ENCODE results near the gene FAM117A.

The FAM117A gene, protein sequence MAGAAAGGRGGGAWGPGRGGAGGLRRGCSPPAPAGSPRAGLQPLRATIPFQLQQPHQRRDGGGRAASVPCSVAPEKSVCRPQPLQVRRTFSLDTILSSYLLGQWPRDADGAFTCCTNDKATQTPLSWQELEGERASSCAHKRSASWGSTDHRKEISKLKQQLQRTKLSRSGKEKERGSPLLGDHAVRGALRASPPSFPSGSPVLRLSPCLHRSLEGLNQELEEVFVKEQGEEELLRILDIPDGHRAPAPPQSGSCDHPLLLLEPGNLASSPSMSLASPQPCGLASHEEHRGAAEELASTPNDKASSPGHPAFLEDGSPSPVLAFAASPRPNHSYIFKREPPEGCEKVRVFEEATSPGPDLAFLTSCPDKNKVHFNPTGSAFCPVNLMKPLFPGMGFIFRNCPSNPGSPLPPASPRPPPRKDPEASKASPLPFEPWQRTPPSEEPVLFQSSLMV

GRCh38 chr17:49763735-49764558 is at the start of gene FAM117A:
FAM117A (minus strand) TSS chr17:49764131; CDS start chr17:49764087, 44 bp downstream.
- DNase-seq = peak; percentile 97

DNA sequence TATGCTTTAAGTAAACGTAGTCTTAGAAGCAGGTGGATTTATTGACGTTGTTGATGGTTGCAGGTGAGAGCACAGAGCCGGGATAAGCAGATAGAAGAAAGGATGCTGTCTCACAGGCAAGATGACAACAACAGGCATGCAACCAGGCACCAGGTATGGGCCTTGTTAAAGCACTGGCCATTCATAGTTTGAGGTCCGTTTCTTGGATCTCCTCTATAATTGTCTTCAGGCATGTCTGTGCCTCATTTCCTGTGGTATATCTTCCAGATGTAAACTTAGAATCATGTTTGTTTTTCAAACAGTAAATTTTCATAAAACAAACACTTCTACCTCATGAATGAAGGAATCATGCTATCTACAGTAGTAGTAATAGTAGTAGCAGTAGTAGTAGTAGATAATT is 45.1 kb upstream of the FAM117A start:
- no peak for DNase-seq

DNA sequence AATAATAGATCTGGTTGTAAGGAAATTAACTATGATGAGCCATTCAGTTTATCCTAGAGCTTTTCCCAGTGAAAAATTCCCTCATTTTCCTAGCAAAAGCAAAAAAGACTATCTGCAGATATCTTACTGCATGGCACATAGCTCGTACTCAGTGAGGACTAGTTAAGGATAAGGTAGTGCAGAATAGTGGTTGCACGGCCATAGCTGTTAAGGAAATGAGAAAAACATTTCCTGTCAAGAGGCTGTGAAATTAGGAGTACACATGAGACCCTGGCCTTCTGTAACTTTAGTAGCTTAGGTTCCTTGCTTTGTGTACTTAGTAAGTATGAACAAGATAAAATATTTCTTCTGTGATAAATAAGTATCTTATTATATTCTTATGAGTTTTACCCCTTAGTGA is 34.8 kb upstream of the FAM117A start:
- no peak for DNase-seq

DNA sequence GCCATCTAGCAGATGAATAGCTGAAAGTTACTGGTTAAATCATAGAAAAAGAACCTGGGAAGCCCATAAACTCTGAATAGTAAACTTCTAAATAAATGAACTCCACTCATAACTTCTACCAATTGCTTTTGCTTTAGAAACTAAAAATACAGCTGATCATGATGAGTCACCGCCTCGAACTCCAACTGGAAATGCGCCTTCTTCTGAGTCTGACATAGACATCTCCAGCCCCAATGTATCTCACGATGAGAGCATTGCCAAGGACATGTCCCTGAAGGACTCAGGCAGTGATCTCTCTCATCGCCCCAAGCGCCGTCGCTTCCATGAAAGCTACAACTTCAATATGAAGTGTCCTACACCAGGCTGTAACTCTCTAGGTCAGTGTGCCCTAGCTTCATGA is 34.3 kb upstream of the FAM117A start:
- no peak for DNase-seq

DNA sequence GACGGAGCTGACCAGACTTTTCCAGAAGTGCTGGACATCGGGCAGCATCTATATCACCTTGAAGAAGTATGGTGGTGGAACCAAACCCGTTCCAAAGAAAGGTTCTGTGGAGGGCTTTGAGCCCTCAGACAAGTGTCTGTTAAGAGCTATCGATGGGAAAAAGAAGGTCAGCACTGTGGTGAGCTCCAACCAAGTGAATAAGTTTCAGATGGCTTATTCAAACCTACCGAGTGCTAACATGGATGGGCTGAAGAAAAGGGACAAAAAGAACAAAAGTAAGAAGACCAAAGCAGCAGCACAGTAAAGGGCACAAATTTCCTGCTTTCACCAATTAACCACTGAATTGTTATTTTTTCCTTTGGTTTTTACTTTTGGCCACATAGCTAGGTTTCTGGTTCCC is 31.4 kb upstream of the FAM117A start:
- no peak for DNase-seq

DNA sequence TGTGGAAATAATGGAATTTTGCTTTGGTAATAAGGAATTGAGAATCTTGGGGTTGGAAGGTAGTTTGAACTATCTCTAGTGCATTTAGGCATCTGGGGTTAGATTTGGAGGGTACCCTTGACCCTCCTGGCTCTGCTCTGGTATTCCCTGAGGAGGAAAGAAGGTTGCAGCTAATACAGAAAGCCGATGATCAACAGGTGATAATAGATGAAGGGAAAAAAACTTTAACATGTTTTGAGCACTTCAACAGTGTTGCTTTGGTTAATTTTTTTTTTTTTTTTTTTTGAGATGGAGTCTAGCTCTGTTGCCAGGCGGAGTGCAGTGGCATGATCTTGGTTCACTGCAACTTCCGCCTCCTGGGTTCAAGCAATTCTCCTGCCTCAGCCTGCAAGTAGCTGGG is 29.4 kb upstream of the FAM117A start:
- no peak for DNase-seq

DNA sequence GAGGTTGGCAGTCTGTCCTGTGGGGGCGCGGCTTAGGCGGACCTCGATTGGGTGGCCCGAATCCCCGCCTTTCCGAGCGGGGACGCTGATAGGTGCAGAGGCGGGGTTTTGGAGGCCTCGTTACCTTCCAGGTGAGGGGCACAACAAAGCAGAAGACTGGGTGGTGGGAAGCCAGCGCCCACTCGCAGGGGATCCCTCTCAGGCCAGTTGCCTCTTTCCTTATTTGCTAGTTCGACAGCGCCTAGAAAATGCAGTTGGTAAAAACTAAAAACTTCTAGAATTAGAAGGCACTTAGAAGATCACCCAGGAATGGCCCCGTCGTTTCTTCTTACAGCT is 25.3 kb upstream of the FAM117A start:
- DNase-seq = no peak

GRCh38 chr17:49788478-49789242 is 24.7 kb upstream of the FAM117A start, which contains the start of gene KAT7:
KAT7 (plus strand) TSS chr17:49788681; CDS start chr17:49788835, 154 bp downstream.
- peak; percentile 100 for DNase-seq

DNA sequence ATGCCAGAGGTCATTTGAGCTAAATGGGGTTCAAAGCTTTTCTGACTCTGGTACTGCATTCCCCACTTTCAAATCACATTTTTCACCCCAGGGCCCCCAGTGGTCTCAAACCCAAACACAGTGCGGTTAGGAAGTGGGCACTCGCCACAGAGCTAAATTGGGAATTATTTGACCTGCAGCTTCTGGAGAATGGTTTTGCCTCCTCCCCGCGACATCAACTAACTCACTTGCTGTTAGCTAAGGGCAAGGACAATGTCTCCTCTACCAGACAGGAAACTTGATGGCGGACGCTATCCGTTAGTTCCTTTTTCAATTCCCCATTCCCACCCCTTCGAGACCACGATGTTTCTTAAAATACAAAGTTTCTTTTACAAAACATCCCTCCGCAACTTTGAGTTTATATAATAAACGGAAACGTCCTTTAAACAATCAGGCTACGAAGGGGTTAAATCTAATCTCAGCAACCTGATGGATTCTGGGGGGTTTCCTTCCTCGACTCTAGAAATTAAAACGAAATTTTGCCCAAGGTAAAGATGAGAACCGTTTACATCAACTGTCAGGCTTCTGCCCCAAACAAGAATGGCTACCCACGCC is 24.1 kb upstream of the FAM117A start:
- DNase-seq = peak; percentile 50

GRCh38 chr17:49784636-49785035 is 20.7 kb upstream of the FAM117A start:
- no peak for DNase-seq

- DNase-seq = no peak
These were observed 19.9 kb upstream of the FAM117A start for GRCh38 chr17:49783791-49784190.

DNA sequence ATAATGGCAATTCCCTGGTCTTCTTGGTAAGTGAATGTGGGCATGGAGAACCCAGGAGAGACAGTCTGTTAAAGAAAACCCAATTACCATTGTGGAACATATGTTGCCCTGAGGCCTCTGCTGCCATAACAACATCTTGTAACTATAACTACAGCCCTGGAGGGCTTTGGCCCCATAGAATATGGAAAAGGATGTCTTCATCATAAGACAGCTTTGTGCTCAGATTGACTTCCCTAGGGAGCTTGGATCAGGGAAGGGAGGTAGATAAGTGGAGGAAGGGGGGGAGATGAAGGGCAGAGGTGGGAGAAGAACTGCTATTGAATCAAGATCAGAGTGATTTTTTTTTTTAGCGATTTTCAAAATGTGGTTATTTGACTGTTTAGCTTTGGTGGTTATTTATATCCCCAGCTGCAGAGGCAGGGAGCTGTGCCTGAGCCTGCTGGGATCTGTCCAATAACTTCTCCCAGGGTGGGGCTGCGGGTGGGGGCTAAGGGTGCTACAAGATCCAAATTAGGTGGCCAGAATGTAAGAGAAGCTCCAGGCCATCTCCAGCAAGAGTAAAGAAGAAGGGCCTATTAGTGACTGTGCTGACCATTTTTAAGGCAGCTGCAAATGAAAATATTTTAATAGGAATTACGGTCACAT is 19.3 kb upstream of the FAM117A start:
- DNase-seq = no peak

- peak; percentile 74 for DNase-seq
These were observed 15.9 kb upstream of the FAM117A start for GRCh38 chr17:49779739-49780231.

- no peak for DNase-seq
These were observed 15.3 kb upstream of the FAM117A start for GRCh38 chr17:49779156-49779738.

DNA sequence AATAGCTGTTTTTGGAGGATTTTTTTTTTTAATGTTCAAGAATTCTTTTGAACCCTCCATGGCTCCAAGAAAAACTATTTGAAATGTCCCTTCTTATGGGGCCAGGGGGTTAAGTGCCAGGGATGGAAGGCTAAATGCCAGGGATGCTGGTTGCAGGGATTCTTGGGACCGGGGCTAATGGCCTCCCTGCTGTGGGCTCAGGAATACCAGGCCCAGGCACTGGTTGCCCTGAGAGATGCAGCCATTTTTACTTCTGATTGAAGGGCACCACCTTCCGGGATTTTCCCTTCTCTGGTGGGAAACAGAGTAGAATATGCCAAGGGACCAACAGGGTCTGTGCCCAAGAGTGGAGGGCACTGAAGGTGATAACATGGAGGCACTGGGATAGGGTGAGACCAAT is 13.6 kb upstream of the FAM117A start:
- no peak for DNase-seq

GRCh38 chr17:49776551-49777300 is 12.8 kb upstream of the FAM117A start:
- peak; percentile 31 for DNase-seq

GRCh38 chr17:49775546-49776260 is 11.8 kb upstream of the FAM117A start:
- no peak for DNase-seq

- DNase-seq = no peak
These were observed 3.1 kb upstream of the FAM117A start for GRCh38 chr17:49766918-49767530.

DNA sequence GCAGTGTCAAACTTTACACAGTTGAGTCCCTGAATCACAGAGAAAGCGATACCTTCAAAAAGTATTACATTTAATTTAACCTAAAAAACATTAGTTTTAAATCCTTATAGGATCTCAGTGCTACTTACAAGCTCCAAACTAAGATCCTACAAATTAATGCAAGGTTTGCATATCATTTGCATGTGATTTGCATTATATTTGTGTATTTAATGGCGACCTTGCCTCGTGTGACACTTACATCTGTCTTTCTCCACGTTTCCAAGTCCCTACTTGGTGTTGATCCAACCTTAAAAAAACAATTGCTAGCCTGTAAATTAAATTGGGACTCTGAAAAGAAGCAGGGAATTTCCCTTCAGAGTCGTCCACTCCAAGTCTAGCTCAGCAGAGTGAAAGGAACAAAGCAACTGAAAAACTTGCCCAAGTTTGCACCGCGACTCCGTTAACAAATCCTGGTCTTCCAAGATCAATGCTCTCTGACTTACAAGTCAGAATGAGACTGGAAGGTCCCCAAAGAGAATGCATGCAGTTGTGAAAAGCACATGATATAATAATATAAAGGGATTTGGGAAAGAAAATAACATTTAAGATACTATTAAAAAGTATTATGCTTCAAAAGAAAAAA is 739 bp upstream of the FAM117A start:
- DNase-seq = no peak

All from inflammatory macrophage treated with lipopolysaccharide for 4 hours (primary cell).